ENCODE data around the gene TRAPPC11.

Gene TRAPPC11

DNA sequence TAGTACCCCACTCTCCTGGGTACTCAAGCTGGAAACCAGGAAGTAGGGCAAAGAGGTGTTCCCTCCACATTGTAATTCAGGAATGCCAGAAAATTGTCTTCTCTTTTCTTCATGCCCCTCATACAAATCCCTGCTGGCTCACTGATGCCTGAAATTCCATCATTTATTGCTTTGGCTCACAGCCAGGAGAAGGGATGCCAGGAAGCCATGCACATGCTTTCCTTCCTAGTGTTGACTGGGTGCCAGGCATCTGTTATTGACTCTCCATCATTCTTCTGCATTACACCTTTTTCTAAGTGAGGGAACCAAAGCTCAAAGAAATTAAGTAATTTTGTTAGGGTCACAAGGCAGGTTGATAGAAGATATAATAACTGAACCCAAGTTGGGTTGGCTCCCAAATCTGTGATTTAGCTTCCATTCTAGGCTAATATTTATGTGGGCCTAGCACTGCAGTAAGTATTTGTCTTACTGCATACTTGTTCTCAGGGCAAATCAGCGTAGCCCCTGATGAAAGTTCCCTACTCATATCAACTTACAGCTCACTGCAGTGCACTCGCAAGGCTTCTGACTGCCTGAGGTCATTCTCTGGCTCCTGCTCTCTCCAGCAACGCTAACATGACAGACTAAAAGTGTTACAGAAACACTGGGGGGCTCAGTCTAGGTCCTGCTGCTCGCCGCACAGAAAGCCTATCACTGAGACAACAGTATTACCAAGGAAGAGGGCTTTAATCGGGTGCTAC lies 89.0 kb downstream of the TRAPPC11 start:
- H3K27ac ChIP-seq (ENCODE audit: low read depth, low read length), result no peak overlapping the region
- H3K4me3 ChIP-seq (ENCODE audit: low read depth in 1 of 2, low read length in 2 of 2), result no peak overlapping the region
- no peaks in the 10 kb centered on the region for H3K9me3 ChIP-seq (ENCODE audit: control insufficient read depth in 1 of 2, low read length in 2 of 2)
- H3K27me3 ChIP-seq (ENCODE audit: control insufficient read depth in 1 of 2, insufficient read depth in 2 of 2, low read length in 2 of 2), result no peaks in the 10 kb centered on the region
- no peaks in the 10 kb centered on the region for H3K36me3 ChIP-seq (ENCODE audit: control insufficient read depth in 1 of 2, insufficient read depth in 2 of 2, low read length in 2 of 2)
- H3K9ac ChIP-seq (ENCODE audit: low read depth in 1 of 2, low read length in 2 of 2), result no peak overlapping the region
- no peaks in the 10 kb centered on the region for H3K4me1 ChIP-seq (ENCODE audit: control insufficient read depth in 1 of 2, insufficient read depth in 2 of 2, low read length in 2 of 2)

DNA sequence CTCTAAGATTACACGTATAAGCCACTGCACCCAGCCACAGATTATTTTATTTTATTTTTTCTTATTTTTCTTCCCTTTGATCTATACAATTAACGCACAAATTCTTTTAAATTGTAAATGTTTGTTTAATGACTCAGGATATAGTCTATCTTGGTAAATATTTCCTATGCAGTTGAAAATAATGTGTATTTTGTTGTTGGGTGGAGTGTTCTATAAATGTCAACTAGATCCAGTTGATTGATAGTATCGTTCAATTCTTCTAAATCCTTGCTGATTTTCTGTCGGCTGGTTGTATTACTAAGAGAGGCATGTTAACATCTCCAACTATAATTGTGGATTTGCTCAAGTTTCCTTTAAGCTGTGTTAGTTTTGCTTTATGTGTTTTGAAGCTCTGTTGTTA lies 92.0 kb downstream of the TRAPPC11 start:
- Histone ChIP-seq H3K27ac (ENCODE audit: low read depth, low read length) (no peak overlapping the region), H3K4me1 (ENCODE audit: control insufficient read depth in 1 of 2, insufficient read depth in 2 of 2, low read length in 2 of 2) (no peaks in the 10 kb centered on the region), H3K36me3 (ENCODE audit: control insufficient read depth in 1 of 2, insufficient read depth in 2 of 2, low read length in 2 of 2) (no peaks in the 10 kb centered on the region), H3K9ac (ENCODE audit: low read depth in 1 of 2, low read length in 2 of 2) (no peak overlapping the region), H3K9me3 (ENCODE audit: control insufficient read depth in 1 of 2, low read length in 2 of 2) (no peaks in the 10 kb centered on the region), H3K27me3 (ENCODE audit: control insufficient read depth in 1 of 2, insufficient read depth in 2 of 2, low read length in 2 of 2) (no peaks in the 10 kb centered on the region), H3K4me3 (ENCODE audit: low read depth in 1 of 2, low read length in 2 of 2) (no peak overlapping the region)

DNA sequence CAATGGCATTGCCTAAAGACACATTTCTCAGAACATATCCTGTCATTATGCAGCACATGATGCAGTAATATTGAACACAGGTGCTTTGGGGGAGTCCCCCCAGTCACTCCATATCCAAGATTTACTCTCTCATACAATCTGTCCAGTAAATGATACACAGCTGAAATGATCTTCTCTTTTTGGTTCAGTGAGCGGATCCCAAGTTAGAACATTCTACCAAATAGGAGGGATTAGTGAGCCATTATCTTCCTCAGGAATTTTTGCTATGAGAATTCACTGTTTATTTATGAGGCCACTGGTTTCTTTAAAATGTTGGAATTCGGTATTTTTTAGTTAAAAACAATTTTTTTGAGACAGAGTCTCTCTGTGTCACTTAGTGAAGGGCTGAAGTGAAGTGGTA lies 96.5 kb downstream of the TRAPPC11 start:
- no peak overlapping the region for H3K9ac ChIP-seq (ENCODE audit: low read depth in 1 of 2, low read length in 2 of 2)
- H3K9me3 ChIP-seq (ENCODE audit: control insufficient read depth in 1 of 2, low read length in 2 of 2), result no peaks in the 10 kb centered on the region
- H3K4me3 ChIP-seq (ENCODE audit: low read depth in 1 of 2, low read length in 2 of 2), result no peak overlapping the region
- no peaks in the 10 kb centered on the region for H3K36me3 ChIP-seq (ENCODE audit: control insufficient read depth in 1 of 2, insufficient read depth in 2 of 2, low read length in 2 of 2)
- no peaks in the 10 kb centered on the region for H3K27me3 ChIP-seq (ENCODE audit: control insufficient read depth in 1 of 2, insufficient read depth in 2 of 2, low read length in 2 of 2)
- H3K27ac ChIP-seq (ENCODE audit: low read depth, low read length), result no peak overlapping the region
- peaks cover 0 to 5% of the 10 kb centered on the region in 2 donors for H3K4me1 ChIP-seq (ENCODE audit: control insufficient read depth in 1 of 2, insufficient read depth in 2 of 2, low read length in 2 of 2)

DNA sequence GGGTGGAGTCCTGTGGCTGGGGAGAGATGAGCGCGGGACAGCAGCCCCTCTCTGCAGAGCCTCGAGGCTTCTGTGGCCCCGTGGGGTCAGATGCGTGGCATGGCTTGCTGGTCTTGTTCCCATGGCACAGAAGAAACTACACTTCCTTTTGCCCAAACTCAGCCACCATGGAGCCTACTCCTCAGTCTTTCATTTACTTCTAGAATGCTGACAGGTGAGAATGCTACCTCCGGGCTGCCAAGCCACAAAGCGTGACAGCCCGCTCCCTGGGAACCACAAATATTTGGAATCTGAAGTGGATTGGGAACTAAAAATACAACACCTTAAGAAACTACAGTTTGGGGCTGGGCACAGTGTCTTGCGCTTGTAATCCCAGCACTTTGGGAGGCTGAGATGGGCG lies 98.0 kb downstream of the TRAPPC11 start:
- Histone ChIP-seq H3K4me1 (ENCODE audit: control insufficient read depth in 1 of 2, insufficient read depth in 2 of 2, low read length in 2 of 2) (peaks cover 0 to 9% of the 10 kb centered on the region in 2 donors), H3K9ac (ENCODE audit: low read depth in 1 of 2, low read length in 2 of 2) (no peak overlapping the region), H3K27me3 (ENCODE audit: control insufficient read depth in 1 of 2, insufficient read depth in 2 of 2, low read length in 2 of 2) (no peaks in the 10 kb centered on the region), H3K36me3 (ENCODE audit: control insufficient read depth in 1 of 2, insufficient read depth in 2 of 2, low read length in 2 of 2) (no peaks in the 10 kb centered on the region), H3K27ac (ENCODE audit: low read depth, low read length) (no peak overlapping the region), H3K4me3 (ENCODE audit: low read depth in 1 of 2, low read length in 2 of 2) (no peak overlapping the region), H3K9me3 (ENCODE audit: control insufficient read depth in 1 of 2, low read length in 2 of 2) (no peaks in the 10 kb centered on the region)

DNA sequence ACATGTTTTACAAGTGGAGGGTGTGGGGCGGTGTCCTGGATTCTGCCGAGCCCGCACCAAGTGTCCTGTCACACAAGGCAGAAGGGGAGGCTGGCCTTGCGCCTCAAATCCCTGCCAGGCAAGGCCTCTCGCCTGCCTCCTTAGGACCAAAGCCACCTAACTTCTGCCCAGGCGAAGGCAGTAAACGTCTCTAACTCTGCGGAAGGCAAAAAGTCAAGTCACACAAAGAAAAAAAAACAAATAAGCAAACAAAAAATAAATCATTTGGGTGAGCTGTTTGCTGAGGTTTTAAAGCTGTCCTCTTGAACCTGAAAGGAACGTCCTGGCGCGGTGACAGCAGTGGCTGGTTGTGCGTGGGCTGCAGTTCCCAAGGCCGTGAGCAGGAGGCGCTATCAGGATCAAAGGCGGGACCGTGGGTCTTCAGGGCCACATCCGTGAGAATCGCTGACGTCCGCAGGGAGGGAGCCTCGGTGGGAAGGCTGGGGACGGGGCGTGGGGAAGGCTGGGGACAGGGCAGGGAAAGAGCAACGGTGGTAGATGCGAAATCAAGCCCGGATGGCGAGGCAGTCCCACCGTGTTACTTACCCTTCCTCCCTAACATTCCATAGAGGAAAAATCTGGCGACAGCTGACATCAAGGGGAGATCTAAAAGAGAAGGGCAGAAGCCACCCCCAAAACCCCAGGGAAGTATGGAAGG lies 99.1 kb downstream of the TRAPPC11 start:
- Histone ChIP-seq H3K27me3 (ENCODE audit: control insufficient read depth in 1 of 2, insufficient read depth in 2 of 2, low read length in 2 of 2) (no peaks in the 10 kb centered on the region), H3K9ac (ENCODE audit: low read depth in 1 of 2, low read length in 2 of 2) (no peak overlapping the region), H3K4me1 (ENCODE audit: control insufficient read depth in 1 of 2, insufficient read depth in 2 of 2, low read length in 2 of 2) (peaks cover 0 to 9% of the 10 kb centered on the region in 2 donors), H3K9me3 (ENCODE audit: control insufficient read depth in 1 of 2, low read length in 2 of 2) (no peaks in the 10 kb centered on the region), H3K27ac (ENCODE audit: low read depth, low read length) (no peak overlapping the region), H3K4me3 (ENCODE audit: low read depth in 1 of 2, low read length in 2 of 2) (no peak overlapping the region), H3K36me3 (ENCODE audit: control insufficient read depth in 1 of 2, insufficient read depth in 2 of 2, low read length in 2 of 2) (no peaks in the 10 kb centered on the region)

DNA sequence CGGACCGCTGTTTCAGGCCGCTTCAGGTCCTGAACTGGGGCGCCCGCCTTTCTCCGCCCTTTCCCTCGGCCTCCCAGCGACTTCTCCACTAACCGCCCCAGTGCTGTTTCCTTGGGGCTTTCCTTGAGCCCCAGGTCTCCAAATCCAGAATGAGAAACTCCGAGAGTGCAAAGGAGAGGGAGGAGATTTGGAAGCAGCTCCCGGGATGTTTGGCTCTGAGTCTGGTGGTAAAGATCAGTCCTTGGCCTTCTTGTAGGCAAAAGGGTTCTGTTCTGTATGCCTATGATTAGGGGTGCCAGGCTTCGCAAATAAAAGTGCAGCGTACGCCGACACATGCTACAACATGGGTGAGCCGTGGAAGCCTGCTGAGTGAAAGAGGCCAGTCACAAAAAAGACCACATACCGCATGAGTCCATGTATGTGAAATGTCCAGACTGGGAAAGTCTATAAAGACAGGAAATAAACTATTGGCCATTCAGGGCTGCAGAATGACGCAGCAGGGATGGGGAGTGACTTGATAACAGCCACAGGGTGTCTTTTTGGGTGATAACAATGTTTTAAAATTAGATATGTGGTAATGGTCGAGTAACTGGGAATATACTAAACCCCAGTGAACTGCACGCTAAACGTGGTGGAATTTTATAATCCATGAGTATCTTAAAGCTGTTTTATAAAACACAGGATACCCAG lies 99.8 kb downstream of the TRAPPC11 start:
- Histone ChIP-seq H3K9ac (ENCODE audit: low read depth in 1 of 2, low read length in 2 of 2) (no peak overlapping the region), H3K4me1 (ENCODE audit: control insufficient read depth in 1 of 2, insufficient read depth in 2 of 2, low read length in 2 of 2) (peaks cover 0 to 9% of the 10 kb centered on the region in 2 donors), H3K36me3 (ENCODE audit: control insufficient read depth in 1 of 2, insufficient read depth in 2 of 2, low read length in 2 of 2) (no peaks in the 10 kb centered on the region), H3K27me3 (ENCODE audit: control insufficient read depth in 1 of 2, insufficient read depth in 2 of 2, low read length in 2 of 2) (no peaks in the 10 kb centered on the region), H3K4me3 (ENCODE audit: low read depth in 1 of 2, low read length in 2 of 2) (no peak overlapping the region), H3K27ac (ENCODE audit: low read depth, low read length) (no peak overlapping the region), H3K9me3 (ENCODE audit: control insufficient read depth in 1 of 2, low read length in 2 of 2) (no peaks in the 10 kb centered on the region)

DNA sequence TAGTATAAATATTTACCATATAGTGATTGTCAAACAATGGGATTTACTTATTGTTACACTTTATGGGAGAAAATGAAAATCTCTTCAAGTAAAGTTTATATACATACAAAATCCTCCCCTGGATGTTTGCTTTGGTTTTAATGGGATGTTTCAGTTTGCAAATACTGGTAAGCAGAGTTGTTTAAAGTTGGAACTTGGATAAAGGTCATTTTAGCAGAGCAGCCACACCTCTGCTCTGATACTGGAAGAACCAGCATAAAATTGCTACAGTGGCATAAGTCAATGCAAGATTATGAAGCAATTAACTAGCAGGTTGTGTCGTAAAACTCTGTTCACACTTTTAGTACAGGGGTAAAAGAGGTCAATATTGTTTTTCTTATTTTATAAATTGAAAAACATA lies 101.2 kb downstream of the TRAPPC11 start:
- no peaks in the 10 kb centered on the region for H3K27me3 ChIP-seq (ENCODE audit: control insufficient read depth in 1 of 2, insufficient read depth in 2 of 2, low read length in 2 of 2)
- H3K36me3 ChIP-seq (ENCODE audit: control insufficient read depth in 1 of 2, insufficient read depth in 2 of 2, low read length in 2 of 2), result no peaks in the 10 kb centered on the region
- no peak overlapping the region for H3K27ac ChIP-seq (ENCODE audit: low read depth, low read length)
- no peaks in the 10 kb centered on the region for H3K9me3 ChIP-seq (ENCODE audit: control insufficient read depth in 1 of 2, low read length in 2 of 2)
- H3K9ac ChIP-seq (ENCODE audit: low read depth in 1 of 2, low read length in 2 of 2), result no peak overlapping the region
- peaks cover 0 to 9% of the 10 kb centered on the region in 2 donors for H3K4me1 ChIP-seq (ENCODE audit: control insufficient read depth in 1 of 2, insufficient read depth in 2 of 2, low read length in 2 of 2)
- no peak overlapping the region for H3K4me3 ChIP-seq (ENCODE audit: low read depth in 1 of 2, low read length in 2 of 2)
